Uterus (tissue), 4 donors: ENCODE data around the gene LDHD. TPM values are rescaled to one million over a fixed set of nuclear protein-coding genes. Genes with fewer than 3 reads are reported as not detected.

ENCODE experiments used
- DNase-seq, 2 donors: peaks; one replicate each; pipeline ENCODE4 v3.0.0-alpha.2; 2019 to 2020
- H3K27ac ChIP-seq, 2 donors: fragments of 200-600 bp; sonication (generic); 1 replicate in 1 of 2; 2 replicates in 1 of 2; pipeline ENCODE4 v1.5.1; 2016 to 2018
- H3K27me3 ChIP-seq, 2 donors: fragments of 200-600 bp; sonication (generic); one replicate each; pipeline ENCODE4 v1.5.1; 2018 to 2019; ENCODE audit warnings: control low read depth in 1 of 2
- H3K36me3 ChIP-seq, 2 donors: fragments of 200-600 bp; sonication (generic); one replicate each; pipeline ENCODE4 v1.5.1; 2019; ENCODE audit warnings: control low read depth in 1 of 2
- H3K4me1 ChIP-seq, 2 donors: fragments of 200-600 bp; sonication (generic); one replicate each; pipeline ENCODE4 v1.5.1; 2018 to 2019; ENCODE audit warnings: control low read depth in 1 of 2
- H3K4me3 ChIP-seq, 2 donors: fragments of 200-600 bp; sonication (generic); 1 replicate in 1 of 2; 2 replicates in 1 of 2; pipeline ENCODE4 v1.5.1; 2018 to 2019; ENCODE audit warnings: mild to moderate bottlenecking in 1 of 2
- H3K9me3 ChIP-seq, 2 donors: fragments of 200-600 bp; sonication (generic); one replicate each; pipeline ENCODE4 v1.5.1; 2019; ENCODE audit warnings: control low read depth in 1 of 2
- CTCF ChIP-seq, 4 experiments: fragments of 200-600 bp in 2 of 4; fragments of 450-650 bp in 2 of 4; sonication (generic) in 2 of 4; IDR thresholded peaks; one replicate each; pipeline ENCODE4 v1.5.1; 2016 to 2019; ENCODE audit warnings: antibody characterized with exemption in 4 of 4, mild to moderate bottlenecking in 2 of 4, moderate library complexity in 1 of 4
- POLR2A ChIP-seq, 2 donors: fragments of 450-650 bp; IDR thresholded peaks; one replicate each; pipeline ENCODE4 v1.6.1; 2016; ENCODE audit warnings: antibody characterized with exemption in 2 of 2, mild to moderate bottlenecking in 1 of 2, moderate library complexity in 1 of 2
- intact Hi-C: fragments of 100-400 bp; cut with DNase I; formaldehyde crosslinking; loops from one replicate; pipeline ENCODE4 v1.15.1; 2023; ENCODE audit warnings: low total_unique reads
- total RNA-seq, 4 donors: library from RNA; depleted of rRNA in 3 of 4; stranded (reverse); fragments of >200 nt in 3 of 4; gene quantifications; one replicate each; pipeline versions ENCODE4 v1.1.0 to v1.2.4, GENCODE V29; 2014 to 2023
- donor health status: DM: yes; HTN: yes; CAD: no.

Gene LDHD
- total RNA-seq, 4 donors from 2014 or later = 1.3 to 5.7 (median 3.3) TPM

- H3K36me3 ChIP-seq = no peaks in the 10 kb centered on the region
- intact Hi-C loops = no loop called here
- H3K4me1 ChIP-seq = no peaks in the 10 kb centered on the region
- H3K27me3 ChIP-seq = no peaks in the 10 kb centered on the region
- H3K27ac ChIP-seq = no peak overlapping the region
- H3K9me3 ChIP-seq = no peaks in the 10 kb centered on the region
- no peak for DNase-seq
- TF ChIP-seq CTCF (IDR thresholded peaks at IDR 0.05) = no peak
- TF ChIP-seq POLR2A (IDR thresholded peaks at IDR 0.05) = no peak
- no peak overlapping the region for H3K4me3 ChIP-seq
Observed at GRCh38 chr16:75122609-75123008, 6.0 kb upstream of the LDHD start.

GRCh38 chr16:75121949-75122568, 5.5 kb upstream of the LDHD start:
- H3K9me3 ChIP-seq = no peaks in the 10 kb centered on the region
- intact Hi-C loops = no loop called here
- no peaks in the 10 kb centered on the region for H3K27me3 ChIP-seq
- H3K27ac ChIP-seq = no peak overlapping the region
- TF ChIP-seq POLR2A (IDR thresholded peaks at IDR 0.05) = no peak
- no peak for TF ChIP-seq CTCF (IDR thresholded peaks at IDR 0.05)
- no peaks in the 10 kb centered on the region for H3K36me3 ChIP-seq
- no peaks in the 10 kb centered on the region for H3K4me1 ChIP-seq
- DNase-seq = no peak
- no peak overlapping the region for H3K4me3 ChIP-seq

- intact Hi-C loops = no loop called here
- no peaks in the 10 kb centered on the region for H3K9me3 ChIP-seq
- H3K4me3 ChIP-seq = no peak overlapping the region
- no peaks in the 10 kb centered on the region for H3K27me3 ChIP-seq
- H3K36me3 ChIP-seq = no peaks in the 10 kb centered on the region
- H3K4me1 ChIP-seq = no peaks in the 10 kb centered on the region
- TF ChIP-seq POLR2A (IDR thresholded peaks at IDR 0.05) (no peak), CTCF (IDR thresholded peaks at IDR 0.05) (no peak)
- H3K27ac ChIP-seq = no peak overlapping the region
- no peak for DNase-seq
Observed at GRCh38 chr16:75120253-75120652, 3.7 kb upstream of the LDHD start.

- Histone ChIP-seq H3K4me1 (no peaks in the 10 kb centered on the region), H3K27ac (no peak overlapping the region), H3K36me3 (no peaks in the 10 kb centered on the region), H3K4me3 (no peak overlapping the region), H3K27me3 (no peaks in the 10 kb centered on the region), H3K9me3 (no peaks in the 10 kb centered on the region)
- TF ChIP-seq CTCF (IDR thresholded peaks at IDR 0.05) (no peak), POLR2A (IDR thresholded peaks at IDR 0.05) (no peak)
- intact Hi-C loops = no loop called here
- DNase-seq = no peak
Observed at GRCh38 chr16:75118943-75119539, 2.5 kb upstream of the LDHD start.

- TF ChIP-seq POLR2A (IDR thresholded peaks at IDR 0.05) (no peak), CTCF (IDR thresholded peaks at IDR 0.05) (no peak)
- peak overlapping the region; percentile 58 to 60 for H3K27ac ChIP-seq
- no peak for DNase-seq
- intact Hi-C loops = no loop called here
- peak overlapping the region in 1 of 2 donors; percentile 45 for H3K4me3 ChIP-seq
- H3K9me3 ChIP-seq = no peaks in the 10 kb centered on the region
- H3K36me3 ChIP-seq = no peaks in the 10 kb centered on the region
- no peaks in the 10 kb centered on the region for H3K27me3 ChIP-seq
- no peaks in the 10 kb centered on the region for H3K4me1 ChIP-seq
Observed at GRCh38 chr16:75116911-75117245, 298 bp upstream of the LDHD start.
